HG03354 (cell line): ENCODE results near the gene ALCAM.
"Not testable (repeated sequence)": the region's sequence is repeated elsewhere in the genome, so short reads cannot be mapped to it uniquely, and the experiment has no call there.

Experiments used
- ATAC-seq: cut with Tn5 transposase; IDR thresholded peaks from one replicate; pipeline ENCODE4 v1.9.1; 2021; ENCODE audit warnings: mild to moderate bottlenecking; ENCODE audit not compliant: unreplicated experiment, poor library complexity, severe bottlenecking

ALCAM gene

DNA sequence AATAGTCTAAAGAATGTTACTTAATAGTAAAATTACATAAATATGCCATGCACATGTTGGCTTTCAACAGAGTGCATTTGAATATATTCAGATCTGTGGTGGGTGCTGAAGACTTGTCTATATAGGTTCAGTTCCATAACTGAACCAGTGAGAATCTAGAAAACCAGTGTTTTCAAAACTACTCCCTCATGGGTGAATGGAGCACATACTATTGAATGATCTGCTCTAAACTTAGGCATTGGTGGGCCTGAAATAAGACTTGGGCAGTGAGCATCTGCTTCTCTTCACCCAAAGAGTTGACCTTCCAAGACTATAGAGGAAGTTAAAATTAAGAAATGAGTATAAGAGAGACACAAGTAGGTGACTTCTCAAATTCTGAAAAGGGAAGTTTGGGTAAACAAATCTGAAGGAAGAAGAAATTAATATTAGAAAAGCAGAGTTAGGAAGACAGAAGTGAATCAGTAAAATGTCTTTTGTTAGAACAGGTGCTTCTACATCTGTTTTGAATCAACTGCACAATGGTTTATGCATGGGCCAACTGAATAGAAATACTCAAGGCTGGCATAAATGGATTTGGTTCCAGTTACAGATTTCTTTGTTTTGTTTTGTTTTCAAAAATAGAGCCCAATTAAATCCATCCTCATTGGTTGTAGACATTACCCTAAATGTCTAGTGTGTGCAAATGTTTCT, 19.3 kb downstream of the ALCAM start:
- ATAC-seq = peak; percentile 81

DNA sequence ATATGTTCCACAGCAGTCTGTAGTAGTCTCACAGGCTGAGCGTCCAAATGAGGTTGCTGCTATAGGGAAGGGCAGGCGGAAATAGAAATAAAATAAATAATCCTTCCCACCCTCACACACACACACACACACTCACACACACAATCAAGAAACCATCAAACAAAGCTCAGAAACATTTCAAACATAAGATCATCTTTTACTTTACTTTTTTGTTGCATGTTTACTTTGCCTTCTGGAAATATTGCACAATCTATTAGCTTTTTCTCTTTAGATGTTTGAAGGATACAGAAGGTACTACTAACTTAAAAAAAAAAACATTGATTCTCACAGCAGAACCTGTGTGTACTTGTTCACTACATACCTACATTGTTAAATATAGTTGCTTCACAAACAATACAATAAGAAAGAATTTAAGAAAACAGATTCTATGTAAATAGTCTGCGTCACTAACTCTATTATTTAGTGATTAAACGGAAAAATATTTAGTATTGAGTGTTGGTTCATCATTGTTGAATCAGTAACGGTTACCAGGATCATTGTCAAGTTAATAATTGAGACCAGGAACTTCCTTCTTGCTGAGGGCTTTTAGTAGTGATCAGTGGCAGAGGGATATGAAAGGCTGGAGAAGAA, 20.5 kb downstream of the ALCAM start:
- no peak for ATAC-seq

DNA sequence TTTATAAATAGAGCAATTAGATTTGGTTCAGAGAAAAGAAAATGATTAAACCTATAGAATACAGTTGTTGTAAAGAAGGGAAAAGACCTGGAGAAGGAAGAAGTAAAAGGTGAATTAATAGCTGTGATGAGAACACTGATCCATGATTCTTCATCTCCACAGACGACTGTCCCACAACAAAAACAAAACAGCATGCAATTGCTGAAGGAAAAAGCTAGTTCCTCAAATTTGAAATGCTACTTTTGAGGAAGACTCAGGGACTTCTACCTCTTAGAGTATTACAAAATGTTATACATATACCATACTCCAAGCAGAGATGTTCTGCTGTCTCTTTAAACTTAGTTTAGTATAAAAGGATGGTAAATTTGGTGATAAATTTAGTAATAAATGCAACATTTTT, 21.5 kb downstream of the ALCAM start:
- no peak for ATAC-seq

DNA sequence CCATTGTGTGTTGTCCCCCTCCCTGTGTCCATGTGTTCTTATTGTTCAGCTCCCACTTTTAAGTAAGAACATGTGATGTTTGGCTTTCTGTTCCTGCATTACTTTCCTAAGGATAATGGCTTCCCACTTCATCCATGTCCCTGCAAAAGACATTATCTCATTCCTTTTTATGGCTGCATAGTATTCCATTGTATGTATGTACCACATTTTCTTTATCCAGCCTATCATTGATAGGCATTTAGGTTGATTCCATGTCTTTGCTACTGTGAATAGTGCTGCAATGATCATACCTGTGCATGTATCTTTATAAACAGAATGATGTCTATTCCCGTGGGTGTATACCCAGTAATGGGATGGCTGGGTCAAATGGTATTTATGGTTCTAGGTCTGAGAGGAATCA, 23.1 kb downstream of the ALCAM start:
- not testable (repeated sequence) for ATAC-seq

DNA sequence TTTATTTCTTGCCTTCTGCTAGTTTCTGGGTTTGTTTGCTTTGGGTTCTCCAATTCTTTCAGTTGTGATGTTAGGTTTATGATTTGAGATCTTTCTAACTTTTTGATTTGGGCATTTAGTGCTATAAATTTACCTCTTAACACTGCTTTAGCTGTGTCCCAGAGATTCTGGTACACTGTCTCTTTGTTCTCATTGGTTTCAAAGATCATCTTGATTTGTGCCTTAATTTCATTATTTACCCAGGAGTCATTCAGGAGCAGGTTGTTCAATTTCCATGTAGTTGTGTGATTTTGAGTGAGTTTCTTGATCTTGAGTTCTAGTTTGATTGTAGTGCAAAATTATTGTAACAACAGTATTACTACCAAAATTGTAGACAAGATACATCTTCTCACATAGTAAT, 25.9 kb downstream of the ALCAM start:
- ATAC-seq = not testable (repeated sequence)

DNA sequence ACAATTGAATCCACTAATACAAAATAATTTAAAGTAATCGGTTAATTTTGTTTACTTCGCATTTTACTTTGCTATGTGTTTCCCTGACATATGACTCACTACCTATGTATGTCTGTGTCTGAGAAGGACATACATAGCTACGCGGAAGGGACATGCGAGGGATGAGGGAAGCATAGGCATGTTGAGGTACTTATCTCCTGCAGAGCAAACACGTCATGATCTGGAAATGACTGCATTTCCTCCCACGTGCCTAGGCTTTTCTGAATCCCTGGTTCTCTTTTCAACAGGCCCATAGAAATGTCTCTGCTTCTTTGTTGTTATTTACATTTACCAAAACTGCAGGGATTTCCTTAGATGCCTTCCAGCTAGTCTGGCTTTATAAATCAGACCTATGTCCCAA, 27.5 kb downstream of the ALCAM start:
- no peak for ATAC-seq

DNA sequence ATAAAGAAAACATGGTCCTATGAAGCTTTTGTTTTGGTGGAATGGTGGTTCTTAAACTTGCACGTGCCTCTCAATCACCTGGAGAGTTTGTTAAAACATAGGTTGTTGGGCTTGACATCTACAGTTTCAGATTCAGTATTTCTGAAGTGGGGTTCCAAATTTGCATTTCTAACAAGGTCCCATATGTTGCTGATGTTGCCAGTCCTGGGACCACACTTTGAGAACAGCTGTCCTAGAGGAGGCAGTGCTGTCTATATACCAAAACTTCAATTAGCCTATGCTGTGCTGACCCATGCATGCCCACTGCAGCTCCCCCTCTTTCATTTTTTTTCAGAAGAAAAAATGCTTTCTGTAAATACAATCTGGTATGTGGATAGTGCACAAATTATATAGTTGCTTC, 31.3 kb downstream of the ALCAM start:
- peak; percentile 92 for ATAC-seq

DNA sequence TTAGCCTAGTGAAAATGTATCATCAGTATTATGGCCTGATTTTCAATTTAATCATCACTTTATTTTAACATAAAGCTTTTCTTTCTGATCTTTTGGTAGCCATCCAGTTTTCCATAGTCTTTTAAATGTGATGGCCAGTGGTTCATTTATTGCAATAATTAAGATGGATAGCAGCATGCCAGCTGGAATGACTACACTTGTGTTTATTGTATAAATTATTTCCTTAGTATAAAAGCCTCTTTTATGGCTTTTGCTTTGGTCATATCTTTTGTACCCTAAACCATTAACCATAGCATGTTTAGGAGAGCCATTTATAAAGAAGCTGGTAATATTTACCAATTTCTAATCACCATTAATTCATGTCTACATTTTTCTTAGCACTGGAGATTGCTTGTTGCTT, 31.7 kb downstream of the ALCAM start:
- no peak for ATAC-seq

DNA sequence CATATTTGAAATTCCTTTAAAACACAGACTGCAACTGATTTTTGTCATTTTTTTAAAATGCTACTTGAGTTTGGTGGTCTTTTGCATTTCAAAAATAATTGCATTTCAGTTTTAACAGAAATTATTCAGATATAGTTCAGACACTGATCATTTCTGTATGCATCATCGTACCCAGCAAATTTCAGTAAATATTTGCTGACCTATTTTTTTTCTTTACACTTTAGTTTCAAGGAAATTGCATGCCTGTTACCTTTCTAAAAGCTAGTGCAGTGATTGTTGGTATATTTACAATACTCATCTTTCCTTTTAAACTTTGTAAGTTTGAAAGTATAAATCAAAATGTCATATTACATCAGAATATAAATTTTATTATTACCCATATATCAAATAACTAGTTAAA, 32.4 kb downstream of the ALCAM start:
- ATAC-seq = no peak

DNA sequence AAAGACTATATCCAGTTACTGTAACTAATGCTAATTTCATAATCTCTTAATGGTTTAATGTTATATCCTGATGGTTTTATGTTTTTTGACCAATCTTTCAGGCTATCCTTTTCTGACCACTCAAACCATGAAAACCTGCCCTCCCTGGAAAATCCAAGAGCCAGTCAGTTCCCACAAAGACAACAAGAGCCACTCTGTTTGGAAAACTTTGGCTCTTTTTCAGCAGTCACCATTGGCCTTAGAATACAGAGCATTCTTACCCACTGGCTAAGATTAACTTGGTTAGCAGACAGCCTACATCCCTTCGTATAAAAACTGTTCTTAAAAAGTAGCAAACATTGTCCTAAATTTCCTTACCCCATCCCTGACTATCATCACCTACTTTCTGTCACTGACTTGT, 32.9 kb downstream of the ALCAM start:
- no peak for ATAC-seq

DNA sequence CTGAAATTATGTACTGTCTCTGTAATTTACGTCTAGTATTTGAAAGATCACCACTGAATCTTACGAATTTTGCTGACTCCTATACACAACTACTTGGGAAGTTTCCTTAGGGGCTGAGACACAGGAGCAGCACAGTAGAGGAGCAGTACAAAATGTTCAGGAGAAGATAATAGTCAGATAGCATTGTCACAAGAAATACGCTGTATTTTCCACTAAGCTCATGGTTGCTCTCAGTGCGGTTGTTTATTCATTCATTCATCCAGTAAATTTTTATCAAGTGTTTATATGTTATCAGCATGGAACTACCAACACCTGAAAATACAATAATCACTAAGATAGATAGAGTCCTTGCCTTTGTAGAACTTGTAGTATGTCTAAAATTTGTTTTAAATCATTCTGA, 34.5 kb downstream of the ALCAM start:
- ATAC-seq = no peak

DNA sequence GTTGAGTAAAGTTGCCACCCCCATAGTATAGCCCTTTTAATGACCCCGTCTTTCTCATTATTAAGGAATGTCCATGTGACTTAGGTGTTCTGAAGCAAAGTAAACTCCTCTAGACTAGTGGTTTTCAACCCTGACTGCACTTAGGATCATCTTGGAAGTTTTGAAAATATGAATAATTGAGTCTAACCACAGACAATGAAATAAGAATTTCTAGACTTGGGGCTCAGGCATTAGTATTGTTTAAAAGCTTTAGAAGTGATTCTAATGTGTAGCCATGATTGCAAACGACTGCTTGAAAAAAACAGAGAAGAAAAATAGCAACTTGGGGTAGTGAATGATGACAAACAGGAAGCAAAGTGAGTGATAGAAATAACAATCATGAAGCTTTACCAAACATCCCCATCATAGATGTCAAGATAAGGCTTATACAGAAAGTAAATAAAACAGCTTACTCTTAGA, 35.0 kb downstream of the ALCAM start:
- ATAC-seq = no peak

DNA sequence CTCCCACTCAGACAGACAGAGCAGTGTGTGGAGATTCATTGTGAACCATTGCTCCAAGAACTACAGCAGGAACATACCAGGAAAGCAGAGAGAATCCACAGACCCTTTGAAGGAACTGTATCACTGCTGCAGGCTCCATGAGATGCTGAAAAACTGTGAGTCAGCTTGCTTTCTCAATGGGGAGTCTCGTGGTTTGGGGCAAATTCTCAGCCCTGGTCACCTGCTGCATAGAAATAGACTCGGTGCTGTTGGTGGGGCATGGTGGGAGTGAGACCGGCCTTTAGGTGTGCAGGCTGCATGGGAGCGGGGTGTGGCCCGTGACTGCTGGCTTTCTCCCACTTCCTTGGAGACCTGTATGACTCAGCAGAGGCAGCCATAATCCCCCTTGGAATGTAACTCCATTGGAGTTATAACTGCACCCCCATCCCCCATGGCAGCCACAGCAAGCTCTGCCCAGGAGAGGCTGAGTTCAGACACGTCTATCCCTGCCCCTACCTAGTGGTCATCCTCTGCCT, 35.6 kb downstream of the ALCAM start:
- no peak for ATAC-seq

DNA sequence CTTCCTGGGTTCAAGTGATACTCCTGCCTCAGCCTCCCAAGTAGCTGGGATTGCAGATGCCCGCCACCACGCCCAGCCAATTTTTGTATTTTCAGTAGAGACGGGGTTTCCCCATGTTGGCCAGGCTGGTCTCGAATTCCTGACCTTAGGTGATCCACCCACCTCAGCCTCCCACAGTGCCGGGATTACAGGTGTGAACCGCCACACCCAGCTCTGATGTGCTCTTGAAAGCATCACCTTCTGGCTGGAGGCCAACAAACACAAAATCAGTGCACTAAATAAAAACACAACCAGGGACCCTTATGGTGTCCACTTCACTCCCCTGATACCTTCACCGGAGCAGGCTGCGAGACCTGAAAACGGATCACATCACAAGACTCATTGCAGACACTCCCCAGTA, 36.3 kb downstream of the ALCAM start:
- not testable (repeated sequence) for ATAC-seq

DNA sequence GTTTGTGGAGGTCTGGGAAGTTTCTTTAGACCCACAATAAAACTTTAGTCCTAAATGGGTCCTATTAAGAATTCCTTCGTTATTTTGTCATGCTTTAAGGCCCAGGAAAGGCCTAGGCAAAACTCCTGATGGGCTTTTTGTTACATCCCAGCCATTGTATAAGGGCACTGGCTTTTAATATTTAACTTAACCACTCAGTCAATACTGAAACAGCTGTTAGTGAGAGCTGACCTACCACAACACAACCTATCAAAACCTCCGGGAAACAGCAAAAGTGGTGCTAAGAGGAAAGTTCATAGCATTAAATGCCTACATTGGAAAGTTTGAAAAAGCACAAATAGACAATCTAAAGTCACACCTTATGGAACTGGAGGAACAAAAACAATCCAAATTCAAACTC, 39.6 kb downstream of the ALCAM start:
- ATAC-seq = no peak

DNA sequence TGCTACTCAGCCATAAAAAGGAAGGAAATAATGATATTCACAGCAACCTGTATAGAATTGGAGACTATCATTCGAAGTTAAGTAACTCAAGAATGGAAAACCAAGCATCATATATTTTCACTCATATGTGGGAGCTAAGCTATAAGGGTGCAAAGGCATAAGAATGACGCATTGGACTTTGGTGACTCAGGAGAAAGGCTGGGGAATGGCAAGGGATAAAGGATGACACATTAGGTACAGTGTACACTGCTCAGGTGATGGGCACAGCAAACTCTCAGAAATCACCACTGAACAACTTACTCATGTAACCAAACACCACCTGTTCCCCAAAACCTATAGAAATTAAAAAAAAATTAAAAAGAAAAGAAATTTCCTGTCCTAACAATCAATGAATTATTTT, 42.7 kb downstream of the ALCAM start:
- ATAC-seq = no peak

DNA sequence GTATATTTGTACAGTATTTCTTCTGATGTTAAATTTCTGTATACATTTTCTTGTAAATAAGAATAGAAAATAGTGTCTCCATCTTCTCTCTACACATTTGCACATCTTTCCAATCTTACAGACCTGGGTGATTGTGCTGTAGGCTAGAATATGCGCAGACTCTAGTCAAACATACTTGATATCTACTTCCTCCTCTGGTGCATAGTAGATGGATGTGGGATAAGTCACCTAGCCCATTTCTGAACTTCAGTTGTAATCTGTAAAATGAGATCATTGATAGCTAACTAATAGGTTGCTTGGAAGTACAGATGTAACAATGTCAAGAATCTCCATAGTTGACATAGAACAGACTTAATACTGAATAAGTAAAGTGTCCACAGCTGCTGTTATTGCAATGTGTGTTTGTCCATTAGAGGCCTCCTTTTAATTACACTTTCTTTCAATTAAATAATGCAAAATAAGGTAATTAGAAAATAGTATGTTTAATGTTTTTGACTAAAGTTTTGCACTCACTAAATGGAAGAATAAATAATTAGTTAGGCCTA, 46.7 kb downstream of the ALCAM start:
- no peak for ATAC-seq

DNA sequence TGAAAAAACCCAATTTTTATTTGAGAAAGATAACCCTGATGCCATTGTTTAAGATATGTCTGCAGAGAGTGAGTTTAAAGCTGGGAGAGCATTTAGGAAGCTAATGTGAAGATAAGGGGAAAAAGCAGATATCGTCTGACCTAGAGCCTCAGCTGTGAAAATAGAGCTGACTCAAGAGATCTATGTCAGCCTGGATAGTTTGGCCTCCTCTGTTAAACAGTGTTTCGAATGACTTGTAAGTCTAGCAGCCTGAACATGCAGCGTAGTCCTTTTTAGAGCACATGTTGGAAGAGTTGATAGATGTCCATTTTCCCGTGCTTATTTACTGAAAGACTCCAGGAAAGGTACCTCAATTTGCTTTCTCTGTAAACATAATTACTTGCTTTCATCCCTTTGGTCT, 48.1 kb downstream of the ALCAM start:
- ATAC-seq = no peak

DNA sequence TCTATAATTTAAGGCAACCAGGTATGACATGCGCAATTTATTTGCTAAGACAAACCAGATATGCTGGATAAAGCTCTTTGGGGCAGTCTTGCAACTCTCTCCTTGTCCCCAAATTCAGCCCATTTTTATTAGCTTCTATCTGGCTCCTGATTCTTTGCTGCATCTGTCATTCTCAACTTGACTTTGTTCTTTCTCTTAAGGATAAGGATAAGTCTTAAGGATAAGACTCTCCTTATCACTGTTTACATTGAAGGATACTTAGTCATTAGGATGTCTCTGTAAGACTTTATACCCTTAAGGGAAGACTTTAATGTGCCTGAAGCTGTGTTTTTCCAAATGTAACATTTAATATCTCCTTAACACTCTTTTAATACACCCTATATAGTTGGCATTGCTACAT, 49.2 kb downstream of the ALCAM start:
- ATAC-seq = no peak

DNA sequence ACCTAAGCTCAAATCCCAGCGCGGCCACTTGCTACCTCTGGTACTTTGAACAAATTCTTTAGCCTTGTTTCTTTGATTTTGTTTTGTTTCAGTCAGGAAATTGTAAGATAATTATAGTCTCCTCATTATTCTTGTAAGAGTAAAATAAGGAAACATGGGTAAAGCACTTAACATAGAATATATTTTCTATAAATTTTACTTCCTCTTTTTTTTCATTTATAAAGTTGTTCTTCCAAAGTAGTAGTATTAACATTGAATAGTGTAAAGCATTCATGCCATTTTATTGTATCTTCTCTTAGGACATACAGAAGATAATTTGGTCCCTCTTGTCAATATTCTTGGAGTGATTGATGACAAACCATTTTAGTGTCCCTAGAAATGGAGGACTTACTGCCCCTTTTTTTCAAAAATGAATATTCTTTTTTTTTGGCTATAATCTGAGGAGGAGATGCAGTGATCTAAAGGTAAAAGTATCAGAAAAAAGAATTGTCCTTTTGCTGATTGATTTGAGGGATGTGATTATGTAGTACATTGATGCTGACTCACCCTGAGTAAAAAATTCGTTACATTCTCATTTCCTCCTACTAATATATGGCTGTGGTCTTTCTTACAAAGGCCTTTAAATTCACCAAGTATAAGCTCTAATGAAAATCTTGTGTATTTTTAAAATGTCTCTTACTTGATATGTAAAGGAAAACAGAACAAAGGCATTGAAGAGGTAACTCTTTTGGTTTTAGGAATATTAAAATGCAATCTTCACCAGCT, 51.0 kb downstream of the ALCAM start:
- ATAC-seq = peak; percentile 47

DNA sequence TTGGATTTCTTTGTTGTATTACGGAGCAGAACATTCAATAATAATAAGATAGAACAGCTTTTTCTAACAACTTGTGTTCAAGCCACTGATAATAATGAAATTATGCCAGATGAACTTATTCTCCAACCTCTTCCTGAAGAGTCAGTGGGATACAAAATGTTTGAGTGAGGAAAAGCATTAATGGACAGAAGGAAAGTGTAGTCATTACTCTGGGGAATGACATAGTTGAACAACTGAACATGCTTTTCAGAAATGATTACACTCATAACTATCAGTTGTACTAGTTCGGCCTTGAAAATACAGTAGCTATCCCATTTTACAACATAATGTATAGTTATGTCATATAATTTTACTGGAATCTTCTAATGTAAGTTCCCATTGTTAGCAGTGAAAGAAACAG, 55.9 kb downstream of the ALCAM start:
- no peak for ATAC-seq
